SU-DHL-6 (cell line): ENCODE data around the gene CCDC93.

Experiments used
- H2AFZ ChIP-seq: fragments of 200-600 bp; sonication (generic); 2 replicates; pipeline ENCODE4 v1.6.1; 2014; ENCODE audit warnings: low read depth, mild to moderate bottlenecking, moderate library complexity, mixed read lengths, antibody characterized with exemption, low read length; ENCODE audit not compliant: severe bottlenecking
- H3F3A ChIP-seq: fragments of 200-600 bp; shearing (Covaris generic); 2 replicates; pipeline ENCODE4 v1.6.0; 2016; ENCODE audit warnings: antibody characterized with exemption, mild to moderate bottlenecking; ENCODE audit not compliant: insufficient read depth
- H3K27ac ChIP-seq: fragments of 200-600 bp; sonication (generic); 2 replicates; pipeline ENCODE4 v1.5.1; 2016; ENCODE audit warnings: low read depth, mild to moderate bottlenecking, low read length, moderate library complexity, mixed read lengths
- H3K27me3 ChIP-seq: fragments of 200-600 bp; sonication (generic), shearing (Covaris generic); 2 replicates; pipeline ENCODE4 v1.6.0; 2014; ENCODE audit warnings: mild to moderate bottlenecking, low read length
- H3K36me3 ChIP-seq: fragments of 200-600 bp; sonication (generic); 2 replicates; pipeline ENCODE4 v1.6.1; 2014; ENCODE audit warnings: mild to moderate bottlenecking, low read length, mixed read lengths
- H3K4me2 ChIP-seq: fragments of 300-600, 200-600 bp; shearing (Covaris generic), sonication (generic); 2 replicates; pipeline ENCODE4 v1.6.0; 2014; ENCODE audit warnings: low read length, low read depth, mild to moderate bottlenecking; ENCODE audit not compliant: poor library complexity, severe bottlenecking
- H3K4me3 ChIP-seq: fragments of 200-600 bp; sonication (generic); 2 replicates; pipeline ENCODE4 v1.5.1; 2014; ENCODE audit warnings: antibody characterized with exemption, low read length, mild to moderate bottlenecking, mixed read lengths; ENCODE audit not compliant: insufficient read depth, poor library complexity, severe bottlenecking
- H3K79me2 ChIP-seq: fragments of 200-600 bp; sonication (generic); 2 replicates; pipeline ENCODE4 v1.6.1; 2014; ENCODE audit warnings: mild to moderate bottlenecking, low read length, moderate library complexity; ENCODE audit not compliant: insufficient read depth
- H3K9ac ChIP-seq: fragments of 200-600 bp; sonication (generic); 2 replicates; pipeline ENCODE4 v1.7.0; 2014; ENCODE audit warnings: mild to moderate bottlenecking, low read length
- H3K9me2 ChIP-seq: fragments of 200-600 bp; sonication (generic); replicated peaks from 2 replicates; pipeline ENCODE4 v1.6.1; 2014; ENCODE audit warnings: low read length; ENCODE audit not compliant: insufficient read depth
- H3K9me3 ChIP-seq: fragments of 200-600 bp; sonication (generic); 2 replicates; pipeline ENCODE4 v1.6.1; 2014; ENCODE audit warnings: low read length, mixed read lengths; ENCODE audit not compliant: insufficient read depth
- H4K20me1 ChIP-seq: fragments of 200-600 bp; sonication (generic); 2 replicates; pipeline ENCODE4 v1.6.1; 2014; ENCODE audit warnings: low read depth, mild to moderate bottlenecking, antibody characterized with exemption, low read length, moderate library complexity, mixed read lengths
- CTCF ChIP-seq: fragments of 200-600 bp; sonication (generic); IDR thresholded peaks from one replicate; pipeline ENCODE4 v1.5.1; 2017; ENCODE audit warnings: antibody characterized with exemption, mild to moderate bottlenecking, low read length, moderate library complexity; ENCODE audit not compliant: insufficient read depth, poor library complexity, severe bottlenecking
- EZH2phosphoT487 ChIP-seq: fragments of 200-600 bp; sonication (generic), shearing (Covaris generic); conservative IDR thresholded peaks from 2 replicates; pipeline ENCODE4 v1.6.1; 2018; ENCODE audit warnings: mild to moderate bottlenecking, antibody characterized with exemption, low read length, moderate library complexity, mixed read lengths

Gene CCDC93

GRCh38 chr2:117979911-117980701, 33.8 kb downstream of the CCDC93 start:
- Histone ChIP-seq H3K27me3 (no peaks in the 10 kb centered on the region), H3K4me2 (no peak overlapping the region), H3K36me3 (peaks cover 14% of the 10 kb centered on the region; the same call in 1 of the 2 replicates), H3K9me2 (no peaks in the 10 kb centered on the region), H3K4me3 (no peak overlapping the region), H3K9ac (no peak overlapping the region), H2AFZ (no peak overlapping the region), H3F3A (no peaks in the 10 kb centered on the region), H3K9me3 (no peaks in the 10 kb centered on the region), H3K27ac (no peak overlapping the region), H3K79me2 (no peaks in the 10 kb centered on the region; the same call in 1 of the 2 replicates), H4K20me1 (no peaks in the 10 kb centered on the region)
- no peak for TF ChIP-seq EZH2phosphoT487
- no peak for TF ChIP-seq CTCF

GRCh38 chr2:117977696-117978095, 36.2 kb downstream of the CCDC93 start:
- TF ChIP-seq EZH2phosphoT487, result no peak
- no peak for TF ChIP-seq CTCF
- no peaks in the 10 kb centered on the region for H4K20me1 ChIP-seq
- no peak overlapping the region for H3K4me3 ChIP-seq
- H3F3A ChIP-seq, result no peaks in the 10 kb centered on the region
- no peaks in the 10 kb centered on the region for H3K9me2 ChIP-seq
- H3K9ac ChIP-seq, result no peak overlapping the region
- H2AFZ ChIP-seq, result no peak overlapping the region
- H3K27ac ChIP-seq, result no peak overlapping the region
- H3K4me2 ChIP-seq, result no peak overlapping the region
- no peaks in the 10 kb centered on the region for H3K9me3 ChIP-seq
- no peaks in the 10 kb centered on the region; the same call in 1 of the 2 replicates for H3K79me2 ChIP-seq
- H3K27me3 ChIP-seq, result no peaks in the 10 kb centered on the region
- peaks cover 9% of the 10 kb centered on the region; the same call in 1 of the 2 replicates for H3K36me3 ChIP-seq

GRCh38 chr2:117976581-117976980, 37.3 kb downstream of the CCDC93 start:
- Histone ChIP-seq H3K36me3 (peaks cover 6% of the 10 kb centered on the region; the same call in 1 of the 2 replicates), H3K79me2 (no peaks in the 10 kb centered on the region; the same call in 1 of the 2 replicates), H3K9me3 (no peaks in the 10 kb centered on the region), H3K9ac (no peak overlapping the region), H2AFZ (no peak overlapping the region), H3K9me2 (no peaks in the 10 kb centered on the region), H3F3A (no peaks in the 10 kb centered on the region), H3K27me3 (no peaks in the 10 kb centered on the region), H4K20me1 (no peaks in the 10 kb centered on the region), H3K27ac (no peak overlapping the region), H3K4me2 (no peak overlapping the region), H3K4me3 (no peak overlapping the region)
- TF ChIP-seq CTCF (no peak), EZH2phosphoT487 (no peak)
